OCI-LY3 (cell line): ENCODE results near the gene CLPSL2.

ENCODE experiments used
- EZH2phosphoT487 ChIP-seq: fragments of 200-600 bp; shearing (Covaris generic); IDR thresholded peaks from 2 replicates; pipeline ENCODE4 v1.6.1; 2018; ENCODE audit warnings: antibody characterized with exemption, mixed run types, low read depth
- TF ChIP-seq, protein P1 (sequence below): fragments of 200-600, 300-600 bp; sonication (generic); IDR thresholded peaks from 2 replicates; pipeline ENCODE4 v1.5.1; 2014; ENCODE audit warnings: antibody characterized with exemption, low read length, low read depth

DNA sequence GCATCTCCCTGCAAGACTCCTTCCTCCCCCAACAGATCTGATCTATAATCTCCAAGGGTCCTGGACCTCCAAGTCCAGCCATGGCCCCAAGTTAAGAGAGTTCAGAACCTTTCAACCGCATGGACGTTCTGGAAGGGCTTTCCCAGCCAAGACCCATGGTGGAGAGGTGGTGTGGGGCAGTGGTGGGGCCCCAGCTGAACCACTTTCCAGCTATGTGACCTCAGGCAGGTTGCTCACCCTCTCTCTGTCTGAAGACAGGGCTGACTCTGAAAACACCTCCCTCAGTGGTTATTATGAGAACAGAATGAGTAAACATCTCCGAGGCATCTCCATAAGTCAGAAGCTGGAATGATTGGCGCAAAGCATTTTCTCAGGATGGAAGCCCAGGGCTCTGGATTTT, 19.8 kb downstream of the CLPSL2 start:
- TF ChIP-seq, protein P1, sequence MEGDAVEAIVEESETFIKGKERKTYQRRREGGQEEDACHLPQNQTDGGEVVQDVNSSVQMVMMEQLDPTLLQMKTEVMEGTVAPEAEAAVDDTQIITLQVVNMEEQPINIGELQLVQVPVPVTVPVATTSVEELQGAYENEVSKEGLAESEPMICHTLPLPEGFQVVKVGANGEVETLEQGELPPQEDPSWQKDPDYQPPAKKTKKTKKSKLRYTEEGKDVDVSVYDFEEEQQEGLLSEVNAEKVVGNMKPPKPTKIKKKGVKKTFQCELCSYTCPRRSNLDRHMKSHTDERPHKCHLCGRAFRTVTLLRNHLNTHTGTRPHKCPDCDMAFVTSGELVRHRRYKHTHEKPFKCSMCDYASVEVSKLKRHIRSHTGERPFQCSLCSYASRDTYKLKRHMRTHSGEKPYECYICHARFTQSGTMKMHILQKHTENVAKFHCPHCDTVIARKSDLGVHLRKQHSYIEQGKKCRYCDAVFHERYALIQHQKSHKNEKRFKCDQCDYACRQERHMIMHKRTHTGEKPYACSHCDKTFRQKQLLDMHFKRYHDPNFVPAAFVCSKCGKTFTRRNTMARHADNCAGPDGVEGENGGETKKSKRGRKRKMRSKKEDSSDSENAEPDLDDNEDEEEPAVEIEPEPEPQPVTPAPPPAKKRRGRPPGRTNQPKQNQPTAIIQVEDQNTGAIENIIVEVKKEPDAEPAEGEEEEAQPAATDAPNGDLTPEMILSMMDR = no peak
- no peak for TF ChIP-seq EZH2phosphoT487
